ENCODE data around the gene DLK2. TPM values are rescaled to one million over a fixed set of nuclear protein-coding genes. Genes with fewer than 3 reads are reported as not detected.

The DLK2 gene
- total RNA-seq, 2 experiments from 2014 or later: 1.0 to 1.1 TPM

- Mint-ChIP-seq H3K27ac (no peak overlapping the region), H3K9me3 (no peaks in the 10 kb centered on the region)
These were observed 41.2 kb upstream of the DLK2 start for GRCh38 chr6:43496370-43497128.

GRCh38 chr6:43495409-43495941 is 40.1 kb upstream of the DLK2 start:
- Mint-ChIP-seq H3K4me3 (no peak overlapping the region), H3K9me3 (no peaks in the 10 kb centered on the region), H3K36me3 (ENCODE audit: low read depth) (peaks cover 3% of the 10 kb centered on the region), H3K27me3 (no peaks in the 10 kb centered on the region), H3K4me1 (ENCODE audit: low read depth) (peaks cover 19% of the 10 kb centered on the region), H3K27ac (no peak overlapping the region)
- ATAC-seq (no peak), DNase-seq (no peak)
- TF ChIP-seq CTCF (IDR thresholded peaks at IDR 0.05): no peak
- POLR2A ChIA-PET: interaction anchor here (0.8 to 2.6 kb wide), 2 partner anchors 21 to 214 kb away, joined by 3 to 8 read pairs; partner anchors contain the start of genes POLR1C and YIPF3
- intact Hi-C loops (cut with micrococcal nuclease): no loop called here
- CTCF ChIA-PET: interaction anchor here (0.9 to 10.4 kb wide), 5 partner anchors 9 to 113 kb away, joined by 3 to 78 read pairs (median 6); no protein-coding TSS in a partner anchor

More at GRCh38 chr6:43496370-43497128, 41.2 kb upstream of the DLK2 start:
- no peak overlapping the region for H3K4me3 Mint-ChIP-seq
- intact Hi-C loops (cut with micrococcal nuclease): no loop called here
- peak; percentile 37 for DNase-seq
- H3K27me3 Mint-ChIP-seq: no peaks in the 10 kb centered on the region
- ChIA-PET POLR2A (interaction anchor here (0.8 to 2.6 kb wide), 2 partner anchors 20 to 216 kb away, joined by 3 to 8 read pairs; partner anchors contain the start of genes POLR1C and YIPF3), CTCF (interaction anchor here (0.7 to 10.4 kb wide), 4 partner anchors 10 to 267 kb away, joined by 3 to 78 read pairs (median 4); partner anchors contain the start of gene DLK2)
- H3K36me3 Mint-ChIP-seq (ENCODE audit: low read depth): peaks cover 8% of the 10 kb centered on the region
- ATAC-seq: peak; percentile 70
- peak; percentile 32 for TF ChIP-seq CTCF (IDR thresholded peaks at IDR 0.05)
- H3K4me1 Mint-ChIP-seq (ENCODE audit: low read depth): peaks cover 19% of the 10 kb centered on the region

GRCh38 chr6:43494766-43495165 is 39.4 kb upstream of the DLK2 start:
- H3K36me3 Mint-ChIP-seq (ENCODE audit: low read depth): peaks cover 2% of the 10 kb centered on the region
- intact Hi-C loops (cut with micrococcal nuclease): no loop called here
- CTCF ChIA-PET: interaction anchor here (1.5 to 10.4 kb wide), 4 partner anchors 8 to 114 kb away, joined by 4 to 78 read pairs (median 6); no protein-coding TSS in a partner anchor
- POLR2A ChIA-PET: interaction anchor here (1.3 to 2.6 kb wide), 2 partner anchors 17 to 22 kb away, joined by 3 to 8 read pairs; partner anchors contain the start of genes POLR1C and YIPF3
- TF ChIP-seq CTCF (IDR thresholded peaks at IDR 0.05): no peak
- no peaks in the 10 kb centered on the region for H3K9me3 Mint-ChIP-seq
- H3K4me1 Mint-ChIP-seq (ENCODE audit: low read depth): peaks cover 19% of the 10 kb centered on the region
- H3K4me3 Mint-ChIP-seq: no peak overlapping the region
- ATAC-seq: no peak
- DNase-seq: no peak
- no peak overlapping the region for H3K27ac Mint-ChIP-seq
- no peaks in the 10 kb centered on the region for H3K27me3 Mint-ChIP-seq

DNA sequence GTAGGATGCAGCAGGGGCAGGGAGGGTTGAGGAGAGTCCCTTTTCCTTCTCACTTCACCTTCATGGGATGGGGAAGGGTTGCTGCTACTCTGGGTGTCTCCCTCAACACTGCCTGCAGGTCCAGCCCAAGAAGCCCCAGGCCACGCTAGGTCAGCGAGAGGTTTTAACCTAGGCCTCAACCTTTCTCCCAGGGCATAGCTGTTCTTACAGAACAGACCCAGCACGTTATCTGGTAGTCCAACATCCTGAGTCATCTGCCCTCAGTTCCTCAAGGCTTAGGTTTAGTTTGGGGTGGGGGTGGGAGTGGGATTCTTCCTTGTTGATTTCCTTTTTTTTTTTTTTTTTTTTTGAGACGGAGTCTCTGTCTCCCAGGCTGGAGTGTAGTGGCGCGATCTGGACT is 39.0 kb upstream of the DLK2 start:
- ChIA-PET POLR2A (interaction anchor here (1.0 to 2.6 kb wide), 3 partner anchors 9 to 22 kb away, joined by 3 to 8 read pairs (median 5); partner anchors contain the start of genes POLR1C and YIPF3), CTCF (interaction anchor here (1.5 to 10.4 kb wide), 4 partner anchors 8 to 114 kb away, joined by 4 to 78 read pairs (median 6); no protein-coding TSS in a partner anchor)
- H3K27me3 Mint-ChIP-seq: no peaks in the 10 kb centered on the region
- no peak overlapping the region for H3K27ac Mint-ChIP-seq
- TF ChIP-seq CTCF (IDR thresholded peaks at IDR 0.05): no peak
- H3K36me3 Mint-ChIP-seq (ENCODE audit: low read depth): no peaks in the 10 kb centered on the region
- peaks cover 19% of the 10 kb centered on the region for H3K4me1 Mint-ChIP-seq (ENCODE audit: low read depth)
- DNase-seq (no peak), ATAC-seq (no peak)
- no peak overlapping the region for H3K4me3 Mint-ChIP-seq
- intact Hi-C loops (cut with micrococcal nuclease): no loop called here
- no peaks in the 10 kb centered on the region for H3K9me3 Mint-ChIP-seq

All from activated CD8-positive, alpha-beta T cell treated with anti-CD3 and anti-CD28 coated beads for 36 hours (primary cell).